Measurements from ENCODE around the gene COL23A1.

COL23A1 gene

GRCh38 chr5:178551468-178551867 lies 38.7 kb downstream of the COL23A1 start:
- DNase-seq, result no peak

GRCh38 chr5:178551059-178551458 lies 39.1 kb downstream of the COL23A1 start:
- no peak for DNase-seq

- DNase-seq, result no peak
These were observed 41.4 kb downstream of the COL23A1 start for GRCh38 chr5:178548746-178549145.

GRCh38 chr5:178547753-178548415 lies 42.3 kb downstream of the COL23A1 start:
- DNase-seq, result no peak

- DNase-seq, result no peak
These were observed 43.0 kb downstream of the COL23A1 start for GRCh38 chr5:178547052-178547666.

GRCh38 chr5:178546675-178547033 lies 43.5 kb downstream of the COL23A1 start:
- DNase-seq, result no peak

GRCh38 chr5:178545941-178546674 lies 44.1 kb downstream of the COL23A1 start:
- no peak for DNase-seq

GRCh38 chr5:178545176-178545575 lies 45.0 kb downstream of the COL23A1 start:
- no peak for DNase-seq

- DNase-seq, result no peak
These were observed 45.9 kb downstream of the COL23A1 start for GRCh38 chr5:178544166-178544834.

GRCh38 chr5:178542455-178542854 lies 47.7 kb downstream of the COL23A1 start:
- DNase-seq, result no peak

- no peak for DNase-seq
These were observed 49.7 kb downstream of the COL23A1 start for GRCh38 chr5:178540526-178540925.

GRCh38 chr5:178538741-178539229 lies 51.4 kb downstream of the COL23A1 start:
- no peak for DNase-seq

- no peak for DNase-seq
These were observed 52.5 kb downstream of the COL23A1 start for GRCh38 chr5:178537467-178538371.

- no peak for DNase-seq
These were observed 53.4 kb downstream of the COL23A1 start for GRCh38 chr5:178536541-178537466.

- no peak for DNase-seq
These were observed 54.7 kb downstream of the COL23A1 start for GRCh38 chr5:178535299-178536175.

- DNase-seq, result no peak
These were observed 57.1 kb downstream of the COL23A1 start for GRCh38 chr5:178533136-178533535.

GRCh38 chr5:178532666-178533065 lies 57.5 kb downstream of the COL23A1 start:
- DNase-seq, result no peak

GRCh38 chr5:178532236-178532635 lies 58.0 kb downstream of the COL23A1 start:
- no peak for DNase-seq

- DNase-seq, result no peak
These were observed 58.4 kb downstream of the COL23A1 start for GRCh38 chr5:178531786-178532185.

- no peak for DNase-seq
These were observed 59.7 kb downstream of the COL23A1 start for GRCh38 chr5:178530526-178530925.
